GM18507 (cell line): Measurements from ENCODE around the gene PCBP2.
"Not testable (repeated sequence)": the region's sequence is repeated elsewhere in the genome, so short reads cannot be mapped to it uniquely, and the experiment has no call there.

Source experiments
- DNase-seq: peaks from one replicate; pipeline ENCODE4 v3.0.0; 2011; ENCODE audit warnings: low read depth; ENCODE audit not compliant: insufficient read length; ENCODE audit errors: extremely low spot score
- FAIRE-seq: peaks from 2 replicates; lab custom pipeline; 2011; peaks lifted over from hg19 to GRCh38; lab: Jason Lieb, UNC

The PCBP2 gene

GRCh38 chr12:53466640-53467039 is 14.7 kb downstream of the PCBP2 start:
- no peak for FAIRE-seq
- no peak for DNase-seq

GRCh38 chr12:53467082-53467481 is 15.2 kb downstream of the PCBP2 start:
- DNase-seq (no peak), FAIRE-seq (no peak)

- DNase-seq (no peak), FAIRE-seq (no peak)
These were observed 16.0 kb downstream of the PCBP2 start for GRCh38 chr12:53467880-53468279.

GRCh38 chr12:53468282-53468681 is 16.4 kb downstream of the PCBP2 start:
- no peak for DNase-seq
- FAIRE-seq = no peak

- FAIRE-seq = no peak
These were observed 20.2 kb downstream of the PCBP2 start for GRCh38 chr12:53472056-53472582.

GRCh38 chr12:53474077-53474476 is 22.2 kb downstream of the PCBP2 start:
- FAIRE-seq (no peak), DNase-seq (no peak)

More at GRCh38 chr12:53472056-53472582, 20.2 kb downstream of the PCBP2 start:
- no peak for DNase-seq

GRCh38 chr12:53474819-53475218 is 22.9 kb downstream of the PCBP2 start:
- DNase-seq = no peak
- no peak for FAIRE-seq

- no peak for FAIRE-seq
- no peak for DNase-seq
These were observed 24.9 kb downstream of the PCBP2 start for GRCh38 chr12:53476769-53477209.

- FAIRE-seq = no peak
- DNase-seq = no peak
These were observed 27.0 kb downstream of the PCBP2 start for GRCh38 chr12:53478865-53479264.

GRCh38 chr12:53479331-53479730 is 27.4 kb downstream of the PCBP2 start:
- FAIRE-seq (no peak), DNase-seq (no peak)

GRCh38 chr12:53480491-53481442 is 28.9 kb downstream of the PCBP2 start:
- DNase-seq (no peak), FAIRE-seq (no peak)

- FAIRE-seq, DNase-seq: not testable (repeated sequence)
These were observed 29.6 kb downstream of the PCBP2 start for GRCh38 chr12:53481458-53481857.

GRCh38 chr12:53481939-53482586 is 30.2 kb downstream of the PCBP2 start:
- DNase-seq (no peak), FAIRE-seq (no peak)

GRCh38 chr12:53482626-53483168 is 30.8 kb downstream of the PCBP2 start:
- DNase-seq (no peak), FAIRE-seq (no peak)

- FAIRE-seq = no peak
- no peak for DNase-seq
These were observed 31.5 kb downstream of the PCBP2 start for GRCh38 chr12:53483225-53483978.

- FAIRE-seq = no peak
- DNase-seq = no peak
These were observed 32.1 kb downstream of the PCBP2 start for GRCh38 chr12:53483979-53484377.

GRCh38 chr12:53484686-53485575 is 33.0 kb downstream of the PCBP2 start:
- DNase-seq = no peak
- FAIRE-seq = no peak

- DNase-seq (no peak), FAIRE-seq (no peak)
These were observed 34.2 kb downstream of the PCBP2 start for GRCh38 chr12:53485955-53486735.
